Skeletal muscle tissue (tissue), 4 donors: ENCODE results near the gene CUEDC1. TPM values are rescaled to one million over a fixed set of nuclear protein-coding genes. Genes with fewer than 3 reads are reported as not detected.
"Not testable (repeated sequence)": the region's sequence is repeated elsewhere in the genome, so short reads cannot be mapped to it uniquely, and the experiment has no call there.

ENCODE experiments used
- H3K27ac ChIP-seq: one replicate; pipeline ENCODE4 v1.7.0; 2013; ENCODE audit warnings: mild to moderate bottlenecking, low read depth, low read length, inconsistent platforms
- H3K27me3 ChIP-seq, 3 donors: one replicate each; pipeline ENCODE4 v1.7.0; 2013; ENCODE audit warnings: low read length in 3 of 3; ENCODE audit not compliant: control insufficient read depth in 3 of 3, insufficient read depth in 3 of 3
- H3K36me3 ChIP-seq, 3 donors: one replicate each; pipeline ENCODE4 v1.7.0; 2013; ENCODE audit warnings: low read length in 3 of 3; ENCODE audit not compliant: control insufficient read depth in 3 of 3, insufficient read depth in 3 of 3
- H3K4me1 ChIP-seq, 3 donors: one replicate each; pipeline ENCODE4 v1.7.0; 2013; ENCODE audit warnings: low read length in 3 of 3, mild to moderate bottlenecking in 3 of 3; ENCODE audit not compliant: control insufficient read depth in 3 of 3, insufficient read depth in 3 of 3
- H3K4me3 ChIP-seq, 3 donors: one replicate each; pipeline ENCODE4 v1.7.0; 2013; ENCODE audit warnings: low read length in 3 of 3
- H3K9ac ChIP-seq, 3 donors: one replicate each; pipeline ENCODE4 v1.7.0; 2013; ENCODE audit warnings: low read length in 3 of 3, mild to moderate bottlenecking in 3 of 3, moderate library complexity in 2 of 3, low read depth in 1 of 3
- H3K9me3 ChIP-seq, 3 donors: one replicate each; pipeline ENCODE4 v1.7.0; 2013; ENCODE audit warnings: low read length in 3 of 3; ENCODE audit not compliant: control insufficient read depth in 3 of 3
- total RNA-seq: library from RNA; depleted of rRNA; stranded (reverse); fragments of >200 nt; gene quantifications from one replicate; pipeline ENCODE4 v1.2.3, GENCODE V29; 2014
- donor health status: Osteomylitis.

The CUEDC1 gene
- total RNA-seq, 1 donor from 2014 or later, result 10.4 TPM

DNA sequence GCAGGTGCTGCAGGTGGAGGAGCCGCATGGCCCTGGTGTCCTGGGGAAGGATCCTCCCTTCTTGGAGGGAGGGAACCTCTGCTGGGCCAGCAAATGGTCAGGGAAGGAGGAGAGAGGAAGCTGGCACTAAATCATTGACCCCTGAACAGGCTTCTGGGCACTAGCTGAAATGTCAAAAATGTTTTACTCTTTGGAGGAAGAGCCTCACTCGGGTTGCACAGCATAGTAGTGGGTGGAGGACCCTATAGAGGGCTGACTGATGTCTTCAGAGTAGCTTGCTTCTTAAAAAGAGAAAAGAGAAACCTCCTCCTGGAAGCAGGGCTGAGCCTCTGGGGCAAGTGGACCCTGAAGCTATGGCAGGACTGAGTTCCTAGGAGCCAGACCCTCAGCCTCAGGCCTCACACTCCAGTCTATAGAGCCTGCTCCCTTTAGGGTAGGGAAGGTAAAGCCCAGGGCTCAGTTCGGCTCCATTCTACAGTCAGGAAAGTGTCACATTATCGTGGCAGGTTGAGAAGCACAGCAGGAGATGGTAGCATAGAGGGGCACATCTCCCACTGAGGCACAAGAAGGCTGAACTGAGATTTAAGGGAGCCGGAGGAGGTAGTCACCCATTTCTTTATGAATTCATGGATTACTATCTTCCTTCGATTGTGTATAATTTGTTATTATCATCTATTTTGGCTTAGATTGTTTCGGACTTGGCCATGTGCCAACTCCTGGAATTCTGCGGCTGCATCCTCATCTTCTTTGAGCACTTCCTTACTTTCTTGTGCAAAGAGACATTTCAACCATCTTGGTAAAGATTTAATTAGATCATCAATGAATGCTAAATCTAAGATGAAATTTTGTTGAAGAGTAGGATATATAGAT, 7.3 kb upstream of the CUEDC1 start:
- peaks cover 1 to 19% (median 5%) of the 10 kb centered on the region in 3 donors for H3K4me1 ChIP-seq
- no peaks in the 10 kb centered on the region for H3K9me3 ChIP-seq

DNA sequence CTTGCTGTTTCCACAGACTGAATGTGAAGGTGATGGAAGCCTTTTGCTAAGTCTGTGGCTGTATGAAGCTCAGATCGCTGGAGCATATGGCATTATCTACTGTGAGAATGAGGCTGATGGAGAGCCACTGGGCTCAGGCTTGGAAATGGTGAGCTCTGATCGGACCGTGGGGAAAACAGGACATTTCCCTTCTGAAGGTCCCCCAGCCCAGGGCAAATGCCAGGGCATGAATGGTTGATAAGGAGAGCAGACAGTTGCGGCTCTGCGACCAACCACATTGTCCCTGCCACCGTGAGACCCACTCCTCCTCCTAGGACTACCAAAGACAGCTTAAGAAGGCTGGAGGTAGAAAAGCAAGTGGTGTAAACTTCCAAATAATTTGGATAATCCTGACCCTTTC, 4.7 kb upstream of the CUEDC1 start:
- Histone ChIP-seq H3K9ac (no peak overlapping the region), H3K27ac (no peak overlapping the region), H3K4me1 (peaks cover 16 to 20% (median 18%) of the 10 kb centered on the region in 3 donors), H3K27me3 (no peaks in the 10 kb centered on the region), H3K36me3 (no peaks in the 10 kb centered on the region), H3K4me3 (no peak overlapping the region), H3K9me3 (no peaks in the 10 kb centered on the region)

More for the DNA sequence above, 7.3 kb upstream of the CUEDC1 start:
- H3K9ac ChIP-seq, result no peak overlapping the region
- H3K27ac ChIP-seq, result no peak overlapping the region
- H3K4me3 ChIP-seq, result no peak overlapping the region
- no peaks in the 10 kb centered on the region for H3K36me3 ChIP-seq
- no peaks in the 10 kb centered on the region for H3K27me3 ChIP-seq

DNA sequence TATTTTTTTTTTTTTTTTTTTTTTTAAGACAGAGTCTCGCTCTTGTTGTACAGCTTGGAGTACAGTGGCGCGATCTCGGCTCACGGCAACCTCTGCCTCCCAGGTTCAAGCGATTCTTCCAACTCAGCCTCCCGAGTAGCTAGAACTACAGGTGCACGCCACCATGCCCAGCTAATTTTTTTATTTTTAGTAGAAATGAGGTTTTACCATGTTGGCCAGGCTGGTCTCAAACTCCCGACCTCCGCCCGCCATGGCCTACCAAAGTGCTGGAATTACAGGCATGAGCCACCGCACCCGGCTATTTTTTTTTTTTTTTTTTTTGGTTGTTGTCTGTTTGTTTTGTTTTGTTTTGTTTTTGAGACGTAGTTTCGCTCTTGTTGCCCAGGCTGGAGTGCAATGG, 3.2 kb upstream of the CUEDC1 start:
- H3K36me3 ChIP-seq, H3K4me3 ChIP-seq, H3K27ac ChIP-seq, H3K27me3 ChIP-seq, H3K9me3 ChIP-seq, H3K9ac ChIP-seq: not testable (repeated sequence)
- peaks cover 25 to 29% (median 27%) of the 10 kb centered on the region in 3 donors for H3K4me1 ChIP-seq

- no peak overlapping the region for H3K9ac ChIP-seq
- H3K27ac ChIP-seq, result no peak overlapping the region
These were observed 2.7 kb upstream of the CUEDC1 start for GRCh38 chr17:57957886-57958285.

GRCh38 chr17:57957120-57957850, 2.1 kb upstream of the CUEDC1 start:
- no peak overlapping the region for H3K4me3 ChIP-seq
- peaks cover 0 to 2% (median 0%) of the 10 kb centered on the region in 3 donors for H3K36me3 ChIP-seq
- H3K27me3 ChIP-seq, result no peaks in the 10 kb centered on the region
- peaks cover 36 to 40% (median 38%) of the 10 kb centered on the region in 3 donors for H3K4me1 ChIP-seq
- no peak overlapping the region for H3K27ac ChIP-seq
- H3K9me3 ChIP-seq, result no peaks in the 10 kb centered on the region
- no peak overlapping the region for H3K9ac ChIP-seq

More at GRCh38 chr17:57957886-57958285, 2.7 kb upstream of the CUEDC1 start:
- Histone ChIP-seq H3K9me3 (no peaks in the 10 kb centered on the region), H3K4me3 (no peak overlapping the region), H3K36me3 (peaks cover 0 to 2% (median 0%) of the 10 kb centered on the region in 3 donors), H3K27me3 (no peaks in the 10 kb centered on the region), H3K4me1 (peaks cover 30 to 34% (median 32%) of the 10 kb centered on the region in 3 donors)

GRCh38 chr17:57956291-57957119, 1.3 kb upstream of the CUEDC1 start:
- H3K27ac ChIP-seq, result no peak overlapping the region
- peaks cover 41 to 45% (median 45%) of the 10 kb centered on the region in 3 donors for H3K4me1 ChIP-seq
- H3K9me3 ChIP-seq, result no peaks in the 10 kb centered on the region
- H3K36me3 ChIP-seq, result peaks cover 0 to 2% (median 0%) of the 10 kb centered on the region in 3 donors
- H3K27me3 ChIP-seq, result no peaks in the 10 kb centered on the region
- peak overlapping the region; percentile 36 to 89 (median 80) for H3K9ac ChIP-seq
- H3K4me3 ChIP-seq, result peak overlapping the region in 2 of 3 donors; percentile 79 to 86

GRCh38 chr17:57954397-57955182, 622 bp downstream of the CUEDC1 start:
- no peaks in the 10 kb centered on the region for H3K27me3 ChIP-seq
- no peaks in the 10 kb centered on the region for H3K9me3 ChIP-seq
- peaks cover 0 to 2% (median 0%) of the 10 kb centered on the region in 3 donors for H3K36me3 ChIP-seq
- peak overlapping the region; percentile 60 to 88 (median 85) for H3K9ac ChIP-seq
- H3K4me3 ChIP-seq, result peak overlapping the region; percentile 55 to 73 (median 73)
- peaks cover 54 to 63% (median 58%) of the 10 kb centered on the region in 3 donors for H3K4me1 ChIP-seq
- peak overlapping the region; percentile 90 for H3K27ac ChIP-seq

DNA sequence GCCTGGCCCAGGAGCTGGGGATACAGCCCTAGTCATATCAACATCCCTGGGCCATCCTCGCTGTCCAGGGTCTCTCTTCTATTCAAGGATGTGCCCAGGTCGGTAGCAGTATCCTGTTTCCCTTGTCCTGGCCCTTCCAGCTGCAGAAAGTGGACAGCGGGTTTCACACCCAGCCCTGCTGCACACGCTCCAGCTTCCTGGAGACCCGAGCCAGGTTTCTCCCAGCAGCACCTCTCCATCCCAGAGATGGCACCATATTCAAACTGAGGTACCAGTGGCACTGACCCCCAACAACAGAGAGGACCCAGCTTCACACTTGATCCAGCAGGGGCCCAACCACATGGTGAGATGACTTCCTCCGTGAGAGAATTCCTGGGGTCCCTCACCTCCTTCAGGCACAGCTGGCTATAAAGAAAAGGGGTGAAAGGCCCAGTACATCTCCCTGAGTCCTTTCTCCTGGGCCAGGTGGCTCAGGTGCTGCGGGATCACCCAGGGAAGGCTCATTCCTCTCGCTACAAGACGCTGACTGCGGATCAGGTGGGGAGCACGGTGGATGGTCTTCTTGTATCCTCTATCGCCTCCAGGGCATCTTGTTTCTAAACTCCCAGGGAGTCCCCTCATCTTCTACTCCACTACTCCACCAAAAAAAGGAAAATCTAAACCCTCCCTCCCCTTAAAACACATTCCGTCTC, 1.4 kb downstream of the CUEDC1 start:
- Histone ChIP-seq H3K27me3 (no peaks in the 10 kb centered on the region), H3K9ac (peak overlapping the region; percentile 60 to 88 (median 85)), H3K27ac (peak overlapping the region; percentile 90), H3K4me3 (peak overlapping the region; percentile 55 to 73 (median 73)), H3K36me3 (peaks cover 0 to 2% (median 0%) of the 10 kb centered on the region in 3 donors), H3K9me3 (no peaks in the 10 kb centered on the region), H3K4me1 (peaks cover 61 to 70% (median 66%) of the 10 kb centered on the region in 3 donors)
